Neuron (in vitro differentiated cells): ENCODE results near the gene B4GALNT1.
A peak's percentile ranks its signal among the peaks of the same experiment; 100 is the strongest.

ENCODE experiments used
- H2AFZ ChIP-seq: one replicate; pipeline ENCODE4 v1.6.1; 2013; ENCODE audit warnings: low read depth, mild to moderate bottlenecking, inconsistent platforms, low read length, moderate library complexity
- H3K27me3 ChIP-seq: one replicate; pipeline ENCODE4 v1.6.1; 2013; ENCODE audit warnings: low read length; ENCODE audit not compliant: insufficient read depth
- H3K36me3 ChIP-seq: one replicate; pipeline ENCODE4 v1.6.1; 2013; ENCODE audit warnings: low read length; ENCODE audit not compliant: insufficient read depth
- H3K4me1 ChIP-seq: one replicate; pipeline ENCODE4 v1.6.1; 2013; ENCODE audit warnings: low read length; ENCODE audit not compliant: insufficient read depth
- H3K4me3 ChIP-seq: 2 replicates; pipeline ENCODE4 v1.5.1; 2013; ENCODE audit warnings: mild to moderate bottlenecking, low read length, moderate library complexity
- H3K9me3 ChIP-seq: one replicate; pipeline ENCODE4 v1.6.1; 2013; ENCODE audit warnings: low read length

Gene B4GALNT1

DNA sequence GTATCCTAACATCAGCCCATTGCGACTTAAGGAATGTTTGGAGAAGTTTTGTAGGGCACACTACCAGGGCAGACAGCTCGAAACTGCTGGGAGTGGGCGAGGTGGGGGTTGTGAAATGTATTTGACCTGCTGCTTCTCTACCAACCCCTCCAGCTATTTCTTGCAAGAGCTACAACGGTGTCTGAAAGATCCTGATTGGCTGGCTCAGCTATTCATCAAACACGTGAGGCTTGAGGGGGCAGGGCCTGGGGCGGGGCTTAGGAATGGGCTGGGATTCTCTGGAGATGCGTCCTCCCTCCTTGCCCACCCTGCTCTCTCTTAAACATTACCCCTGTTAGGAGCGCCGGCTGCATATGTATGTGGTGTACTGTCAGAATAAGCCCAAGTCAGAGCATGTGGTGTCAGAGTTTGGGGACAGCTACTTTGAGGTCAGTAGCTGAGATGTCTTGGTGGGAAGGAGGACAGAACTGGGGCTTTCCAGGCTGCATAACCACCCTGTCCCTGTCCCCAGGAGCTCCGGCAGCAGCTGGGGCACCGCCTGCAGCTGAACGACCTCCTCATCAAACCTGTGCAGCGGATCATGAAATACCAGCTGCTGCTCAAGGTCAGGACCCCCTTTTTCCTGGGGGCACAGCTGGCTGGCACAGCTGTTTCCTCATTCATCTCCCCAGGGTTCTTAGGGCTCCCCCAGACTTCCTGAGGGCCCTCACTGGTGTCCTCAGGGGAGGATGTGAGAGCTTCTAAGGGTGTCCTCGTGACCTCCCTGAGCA, 18.6 kb downstream of the B4GALNT1 start:
- H3K4me3 ChIP-seq: no peak overlapping the region
- H3K27me3 ChIP-seq: no peaks in the 10 kb centered on the region
- H3K4me1 ChIP-seq: peaks cover 13% of the 10 kb centered on the region
- peaks cover 43% of the 10 kb centered on the region for H3K36me3 ChIP-seq
- H3K9me3 ChIP-seq: peaks cover 2% of the 10 kb centered on the region
- no peak overlapping the region for H2AFZ ChIP-seq

DNA sequence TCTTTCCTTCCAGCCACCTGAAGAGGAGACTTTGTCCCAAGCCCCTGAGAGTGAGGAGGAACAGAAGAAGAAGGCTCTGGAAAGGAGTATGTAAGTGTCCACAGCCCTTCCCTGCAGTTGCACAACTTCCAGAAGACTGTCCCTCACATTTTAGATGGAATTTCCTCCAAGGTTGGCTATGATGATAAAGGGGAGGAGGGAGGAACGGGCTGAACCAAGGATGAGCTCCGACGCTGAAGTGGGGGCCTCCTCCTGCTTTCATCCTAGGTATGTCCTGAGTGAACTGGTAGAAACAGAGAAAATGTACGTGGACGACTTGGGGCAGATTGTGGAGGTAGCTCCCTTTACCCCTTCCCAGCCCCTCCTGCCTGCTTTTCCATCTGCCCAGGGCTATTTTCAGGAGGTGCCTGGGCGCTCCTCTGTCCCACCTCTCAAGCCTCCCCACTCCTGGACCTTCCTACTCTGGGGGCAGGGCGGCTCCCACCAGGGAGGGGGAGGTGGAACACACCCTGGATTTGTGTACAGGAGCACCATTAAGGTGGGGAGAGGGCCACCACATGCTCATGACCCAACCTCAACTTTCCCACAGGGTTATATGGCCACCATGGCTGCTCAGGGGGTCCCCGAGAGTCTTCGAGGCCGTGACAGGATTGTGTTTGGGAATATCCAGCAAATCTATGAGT, 19.4 kb downstream of the B4GALNT1 start:
- Histone ChIP-seq H3K27me3 (no peaks in the 10 kb centered on the region), H3K4me3 (no peak overlapping the region), H3K36me3 (peaks cover 51% of the 10 kb centered on the region), H2AFZ (no peak overlapping the region), H3K9me3 (peaks cover 2% of the 10 kb centered on the region), H3K4me1 (peaks cover 13% of the 10 kb centered on the region)

DNA sequence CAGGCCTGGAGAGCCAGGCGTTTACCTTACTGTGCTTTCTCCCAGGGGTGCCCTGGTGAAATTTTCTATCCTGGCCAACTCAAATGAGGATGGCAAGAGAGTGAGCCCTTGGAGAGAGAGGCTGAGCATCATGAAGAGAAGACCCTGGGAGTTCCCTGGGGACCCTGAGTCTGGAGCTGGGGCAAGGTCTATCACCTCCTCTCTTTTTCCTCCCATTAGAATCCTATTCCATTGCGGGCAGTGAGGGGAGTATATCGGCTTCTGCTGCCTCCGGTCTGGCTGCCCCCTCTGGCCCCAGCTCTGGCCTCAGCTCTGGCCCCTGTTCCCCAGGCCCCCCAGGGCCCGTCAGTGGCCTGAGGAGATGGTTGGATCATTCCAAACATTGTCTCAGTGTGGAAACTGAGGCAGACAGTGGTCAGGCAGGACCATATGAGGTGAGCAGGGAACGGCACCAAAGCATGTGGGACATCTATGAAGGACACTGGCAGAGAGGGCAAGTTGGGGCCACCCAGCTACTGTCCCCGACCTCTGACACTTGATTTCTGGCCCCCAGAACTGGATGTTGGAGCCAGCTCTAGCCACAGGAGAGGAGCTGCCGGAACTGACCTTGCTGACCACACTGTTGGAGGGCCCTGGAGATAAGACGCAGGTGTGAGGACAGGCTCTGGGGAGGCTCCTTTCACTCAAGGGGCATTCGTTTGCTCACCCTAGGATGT, 20.1 kb downstream of the B4GALNT1 start:
- peaks cover 13% of the 10 kb centered on the region for H3K4me1 ChIP-seq
- no peak overlapping the region for H3K4me3 ChIP-seq
- H3K27me3 ChIP-seq: no peaks in the 10 kb centered on the region
- H3K9me3 ChIP-seq: peaks cover 2% of the 10 kb centered on the region
- no peak overlapping the region for H2AFZ ChIP-seq
- peaks cover 58% of the 10 kb centered on the region for H3K36me3 ChIP-seq

DNA sequence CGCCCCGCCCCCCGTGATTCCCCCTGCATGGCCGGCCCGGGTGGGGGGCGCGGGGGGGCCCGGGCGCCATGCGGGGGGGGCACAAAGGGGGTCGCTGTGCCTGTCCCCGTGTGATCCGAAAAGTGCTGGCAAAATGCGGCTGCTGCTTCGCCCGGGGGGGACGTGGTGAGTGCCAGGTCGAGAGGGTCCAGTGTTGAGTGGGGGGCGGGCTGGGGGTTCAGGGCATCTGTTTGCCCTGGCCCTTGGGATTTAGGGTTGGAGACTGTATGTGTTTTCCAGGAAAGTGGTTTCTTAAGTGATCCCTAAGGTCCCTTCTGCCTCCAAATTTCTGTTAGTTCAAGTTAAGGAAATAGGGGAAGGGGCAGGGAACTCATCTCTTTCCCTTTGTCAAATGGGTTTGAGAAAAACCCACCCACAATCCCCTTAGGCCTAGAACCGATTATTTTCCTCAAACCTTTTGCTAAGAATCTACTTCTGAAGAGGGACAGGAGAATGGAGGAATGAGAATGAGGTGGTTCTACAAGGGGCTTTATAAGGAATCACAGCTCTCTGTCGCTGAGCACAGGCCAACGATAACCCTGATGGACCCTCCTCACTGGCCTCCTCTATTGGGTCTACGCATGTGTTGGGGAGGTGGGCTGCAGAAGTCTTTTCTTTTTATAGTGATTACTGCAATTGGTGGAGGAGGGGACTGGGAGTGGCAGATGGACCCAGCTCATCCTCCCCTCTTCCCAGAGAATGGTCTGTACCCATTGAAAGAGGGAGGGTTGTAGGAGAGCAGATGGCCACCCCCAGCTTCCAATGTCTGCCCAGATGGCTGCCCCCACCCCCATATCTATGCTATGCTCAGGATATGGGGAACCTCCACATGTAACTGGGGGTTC, 20.9 kb downstream of the B4GALNT1 start:
- H2AFZ ChIP-seq: no peak overlapping the region
- H3K27me3 ChIP-seq: no peaks in the 10 kb centered on the region
- peaks cover 60% of the 10 kb centered on the region for H3K36me3 ChIP-seq
- peak overlapping the region; percentile 58 for H3K4me3 ChIP-seq
- peaks cover 13% of the 10 kb centered on the region for H3K4me1 ChIP-seq
- H3K9me3 ChIP-seq: peaks cover 2% of the 10 kb centered on the region

DNA sequence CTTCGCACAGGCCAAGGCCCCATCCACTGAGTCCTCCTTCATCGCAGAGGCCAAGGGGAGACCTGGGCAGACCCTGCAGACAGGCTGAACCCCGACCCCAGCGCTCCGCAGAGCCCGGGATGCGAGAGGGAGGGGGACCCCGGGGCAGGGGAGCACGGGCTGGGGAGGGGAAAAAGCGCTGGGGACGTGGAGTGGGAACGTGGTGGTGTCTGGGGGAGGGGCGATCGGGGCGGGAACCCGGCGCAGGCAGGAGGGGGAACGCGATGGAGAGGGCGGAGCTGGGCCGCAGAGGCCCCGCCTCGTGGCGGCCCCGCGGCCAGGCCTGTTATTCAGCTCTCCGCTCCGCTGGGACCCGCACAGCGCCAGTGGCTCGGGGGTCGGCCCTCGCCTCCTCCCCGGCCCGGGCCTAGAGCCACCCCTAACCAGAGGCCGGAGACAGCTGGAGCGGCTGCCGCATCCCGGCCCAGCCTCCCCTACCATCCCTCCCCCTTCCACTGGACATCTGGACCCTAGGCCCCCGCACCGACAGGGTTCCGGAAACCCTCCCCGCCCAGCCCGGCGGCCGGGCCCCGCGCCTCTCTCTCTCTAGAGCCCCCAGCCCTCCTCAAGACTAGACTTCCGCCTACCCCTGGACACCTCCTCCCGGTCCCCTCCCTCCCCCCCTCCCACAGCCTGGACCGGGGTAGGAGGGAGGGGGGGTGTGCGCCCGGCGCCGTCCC, 21.7 kb downstream of the B4GALNT1 start, which contains the start of gene ARHGEF25:
Gene ARHGEF25 (plus strand): TSS at position 328 of the 719 bp plus-strand sequence. CDS start 460 bp downstream, outside the sequence.
- H3K4me3 ChIP-seq: peak within 1 kb of the TSS; percentile 59
- peaks cover 13% of the 10 kb centered on the region for H3K4me1 ChIP-seq
- peaks cover 2% of the 10 kb centered on the region for H3K9me3 ChIP-seq
- no peaks in the 10 kb centered on the region for H3K27me3 ChIP-seq
- peaks cover 61% of the 10 kb centered on the region for H3K36me3 ChIP-seq
- H2AFZ ChIP-seq: peak within 1 kb of the TSS; percentile 55

DNA sequence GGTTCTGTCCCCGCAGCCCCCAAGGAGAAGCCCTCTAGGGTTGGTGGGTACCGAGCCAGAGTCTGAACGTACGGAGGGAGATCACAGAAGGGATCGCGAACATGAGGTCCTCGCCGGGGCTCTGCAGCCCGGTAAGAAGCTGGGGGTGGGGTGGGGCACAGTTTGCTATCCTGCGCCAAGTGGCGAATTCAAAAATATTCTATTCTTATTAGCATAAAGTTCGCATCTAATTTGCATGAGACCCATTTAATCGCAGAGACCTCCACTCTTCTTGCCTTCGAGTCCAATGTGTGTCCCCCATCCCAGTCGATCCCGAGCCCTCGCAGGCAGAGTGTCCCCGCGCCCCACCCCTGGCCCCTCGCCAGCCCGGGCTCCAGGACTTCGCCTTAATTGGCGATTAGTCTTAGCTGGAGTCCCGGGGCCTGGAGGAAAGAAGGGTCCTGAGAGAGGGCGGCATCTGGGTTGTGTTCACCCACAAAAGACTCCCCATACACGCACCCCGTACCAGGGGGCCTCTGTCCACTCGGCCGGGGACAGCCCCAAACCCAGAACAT, 22.4 kb downstream of the B4GALNT1 start:
- H2AFZ ChIP-seq: peak overlapping the region; percentile 55
- H3K27me3 ChIP-seq: no peaks in the 10 kb centered on the region
- peak overlapping the region; percentile 59 for H3K4me3 ChIP-seq
- H3K4me1 ChIP-seq: peaks cover 19% of the 10 kb centered on the region
- H3K9me3 ChIP-seq: peaks cover 2% of the 10 kb centered on the region
- peaks cover 54% of the 10 kb centered on the region for H3K36me3 ChIP-seq

DNA sequence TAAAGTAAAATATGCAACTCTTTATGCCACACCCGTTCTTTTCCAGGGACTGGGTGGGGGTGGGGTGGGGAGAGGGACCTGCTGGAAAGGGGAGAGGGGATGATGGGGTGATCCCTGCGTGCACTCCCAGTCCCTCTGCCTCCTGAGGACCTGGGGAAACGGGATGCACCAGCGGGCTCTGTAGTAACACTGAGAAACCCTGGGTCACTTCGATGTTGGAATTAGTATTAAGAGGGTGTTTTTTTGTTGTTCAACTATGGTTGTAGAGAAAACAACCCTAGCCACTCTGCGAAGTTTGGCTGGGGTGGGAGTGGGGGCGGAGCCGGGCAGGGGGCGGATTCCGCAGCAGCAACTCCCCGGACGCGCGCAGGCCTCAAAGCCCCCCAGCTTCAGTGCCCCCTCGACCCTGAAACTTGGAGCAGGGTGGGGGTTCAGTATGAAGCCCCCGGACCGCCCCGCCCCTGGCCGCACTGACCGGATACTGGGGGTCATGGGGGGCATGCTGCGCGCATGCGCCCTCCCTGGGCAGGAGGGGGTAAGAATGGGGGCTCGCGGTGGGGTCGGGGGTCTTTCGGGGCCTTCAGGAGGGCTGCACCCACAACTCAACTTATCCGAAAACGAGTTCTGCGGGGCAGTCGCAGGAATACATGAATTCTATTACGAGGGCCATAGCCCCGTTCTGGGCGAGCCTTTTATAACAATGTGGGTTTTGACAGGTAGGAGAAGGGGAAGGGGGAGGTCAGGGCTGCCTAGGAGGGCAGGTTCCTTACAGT, 23.0 kb downstream of the B4GALNT1 start:
- H3K4me1 ChIP-seq: peaks cover 26% of the 10 kb centered on the region
- peaks cover 48% of the 10 kb centered on the region for H3K36me3 ChIP-seq
- no peak overlapping the region for H2AFZ ChIP-seq
- H3K27me3 ChIP-seq: no peaks in the 10 kb centered on the region
- no peak overlapping the region for H3K4me3 ChIP-seq
- H3K9me3 ChIP-seq: no peaks in the 10 kb centered on the region

DNA sequence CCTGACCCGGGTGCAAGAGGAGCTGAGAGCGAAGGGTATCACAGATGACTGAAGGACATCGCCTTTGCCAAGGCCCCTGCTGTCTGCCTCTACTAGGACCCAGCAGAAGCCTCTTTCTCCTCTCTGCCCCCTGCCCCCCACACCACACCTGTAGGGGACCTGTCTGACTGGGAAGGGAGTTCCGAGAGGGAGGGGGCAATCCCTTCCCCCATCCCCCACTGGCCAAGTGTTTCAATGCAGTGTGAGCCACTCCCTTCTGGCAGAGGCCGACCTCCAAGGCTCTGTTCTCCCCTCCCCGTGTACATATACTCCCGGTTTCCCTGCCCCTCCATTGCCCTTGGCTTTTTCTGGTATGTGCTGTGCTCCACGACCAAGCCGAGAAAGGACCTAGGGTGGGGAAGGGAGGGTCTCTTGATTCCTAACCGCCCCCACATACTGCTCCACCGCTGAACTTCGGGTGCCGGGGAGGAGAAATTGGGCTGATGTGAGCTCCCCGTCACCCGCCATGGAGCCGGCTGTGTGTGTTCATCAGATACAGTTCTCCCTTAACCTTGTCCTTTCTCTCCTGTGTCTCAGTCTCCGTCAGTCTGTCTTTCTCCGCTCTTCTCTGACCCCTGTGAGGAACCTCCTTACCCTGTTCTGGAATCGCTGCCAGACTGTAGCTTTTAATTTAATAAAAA, 23.8 kb downstream of the B4GALNT1 start:
- H3K4me1 ChIP-seq: peaks cover 31% of the 10 kb centered on the region
- no peaks in the 10 kb centered on the region for H3K27me3 ChIP-seq
- H3K36me3 ChIP-seq: peaks cover 43% of the 10 kb centered on the region
- H3K9me3 ChIP-seq: no peaks in the 10 kb centered on the region
- H3K4me3 ChIP-seq: no peak overlapping the region
- no peak overlapping the region for H2AFZ ChIP-seq

DNA sequence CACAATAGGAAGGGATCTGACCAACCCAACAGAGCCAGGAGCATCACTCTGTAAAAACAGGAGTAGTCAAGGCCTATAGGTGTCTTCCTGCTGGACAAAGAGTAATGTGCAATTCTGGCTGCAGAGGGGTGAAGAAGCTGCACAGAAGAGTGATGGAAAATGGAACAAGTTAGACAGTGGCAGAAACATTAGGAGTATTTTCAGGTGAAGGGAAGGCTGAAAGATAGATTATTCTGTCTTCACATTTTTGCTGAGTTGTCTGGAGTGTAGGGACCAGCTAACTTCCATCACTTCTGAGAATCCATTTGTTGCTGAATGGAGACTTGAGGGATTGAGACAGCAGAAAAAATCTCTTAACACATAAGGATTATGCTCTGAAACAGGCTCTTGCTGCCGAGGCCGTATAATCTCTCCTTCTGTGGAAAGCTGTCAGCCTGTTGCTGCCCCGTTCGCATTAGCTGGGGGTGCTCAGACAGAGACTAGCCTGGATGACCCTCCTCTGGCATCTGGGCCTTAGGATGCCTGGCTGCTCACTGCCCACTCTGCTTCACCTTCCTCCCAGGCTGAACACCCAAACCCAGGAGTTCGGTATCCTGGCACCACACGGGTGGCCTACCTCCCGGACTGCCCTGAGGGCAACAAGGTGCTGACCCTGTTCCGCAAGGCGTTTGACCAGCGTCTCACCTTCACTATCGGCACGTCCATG, 24.9 kb downstream of the B4GALNT1 start:
- H3K4me3 ChIP-seq: no peak overlapping the region
- H3K9me3 ChIP-seq: no peaks in the 10 kb centered on the region
- no peak overlapping the region for H2AFZ ChIP-seq
- H3K27me3 ChIP-seq: no peaks in the 10 kb centered on the region
- H3K4me1 ChIP-seq: peaks cover 40% of the 10 kb centered on the region
- H3K36me3 ChIP-seq: peaks cover 33% of the 10 kb centered on the region

DNA sequence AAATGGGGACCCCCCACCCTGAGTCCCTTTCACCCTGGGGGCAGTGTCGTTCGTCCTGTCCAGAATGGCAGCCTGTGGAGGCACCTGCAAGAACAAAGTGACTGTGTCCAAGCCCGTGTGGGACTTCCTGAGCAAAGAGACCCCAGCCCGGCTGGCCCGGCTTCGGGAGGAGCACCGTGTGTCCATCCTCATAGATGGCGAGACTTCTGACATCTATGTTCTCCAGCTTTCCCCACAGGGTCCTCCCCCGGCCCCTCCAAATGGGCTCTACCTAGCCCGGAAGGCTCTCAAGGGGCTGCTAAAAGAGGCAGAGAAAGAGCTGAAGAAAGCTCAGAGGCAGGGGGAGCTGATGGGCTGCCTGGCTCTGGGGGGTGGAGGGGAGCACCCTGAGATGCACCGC, 26.2 kb downstream of the B4GALNT1 start:
- Histone ChIP-seq H3K9me3 (no peaks in the 10 kb centered on the region), H2AFZ (no peak overlapping the region), H3K4me1 (peaks cover 35% of the 10 kb centered on the region), H3K4me3 (no peak overlapping the region), H3K27me3 (no peaks in the 10 kb centered on the region), H3K36me3 (peaks cover 38% of the 10 kb centered on the region)
